MM.1S (cell line): ENCODE data around the gene PIH1D1.
"Not testable (repeated sequence)": the region's sequence is repeated elsewhere in the genome, so short reads cannot be mapped to it uniquely, and the experiment has no call there.

Experiments used
- CTCF ChIP-seq: fragments of 300-600 bp; sonication (generic); IDR thresholded peaks from 2 replicates; pipeline ENCODE4 v1.5.1; 2016; ENCODE audit warnings: antibody characterized with exemption, low read length, mixed read lengths
- EZH2 ChIP-seq: fragments of 300-600 bp; sonication (generic); optimal IDR thresholded peaks from 2 replicates; pipeline ENCODE3; 2017; ENCODE audit warnings: low read depth, mild to moderate bottlenecking, antibody characterized with exemption, low read length, mixed read lengths

GRCh38 chr19:49473501-49473867 lies 21.9 kb upstream of the PIH1D1 start:
- TF ChIP-seq CTCF, EZH2: not testable (repeated sequence)
